Activated T-helper 1 cell treated with anti-CD3 and anti-CD28 coated beads, Interleukin-12 subunit alpha, Interleukin-12 subunit beta, Interleukin-2, Interleukin-4 antibody, amounts not matched to agents 30 ng/mL and 10 ng/mL and 1 ng/mL, durations not matched to agents 14 hours and 24 hours and 36 hours (primary cell): ENCODE measurements around the gene CNTF. TPM values are rescaled to one million over a fixed set of nuclear protein-coding genes. Genes with fewer than 3 reads are reported as not detected.

Source experiments
- DNase-seq: peaks from one replicate; pipeline ENCODE4 v3.0.0; 2021; ENCODE audit warnings: low spot score
- H3K27ac Mint-ChIP-seq: one replicate; pipeline ENCODE4 v1.8.0; 2021; ENCODE audit warnings: mild to moderate bottlenecking, mixed read lengths
- H3K27me3 Mint-ChIP-seq: one replicate; pipeline ENCODE4 v1.8.0; 2022; ENCODE audit warnings: mild to moderate bottlenecking, moderate library complexity, mixed read lengths; ENCODE audit not compliant: insufficient read depth
- H3K36me3 Mint-ChIP-seq: one replicate; pipeline ENCODE4 v1.8.0; 2021; ENCODE audit warnings: low read depth, mixed read lengths
- H3K4me1 Mint-ChIP-seq: one replicate; pipeline ENCODE4 v1.8.0; 2021; ENCODE audit warnings: low read depth, mixed read lengths
- H3K4me3 Mint-ChIP-seq: one replicate; pipeline ENCODE4 v1.8.0; 2021; ENCODE audit warnings: mild to moderate bottlenecking, moderate library complexity, mixed read lengths
- H3K9me3 Mint-ChIP-seq: one replicate; pipeline ENCODE4 v1.8.0; 2021; ENCODE audit warnings: mixed read lengths
- intact Hi-C: fragments of 100-400 bp; cut with micrococcal nuclease; formaldehyde crosslinking; loops from one replicate; pipeline ENCODE4 v1.15.1; 2024
- total RNA-seq: library from RNA; stranded (reverse); gene quantifications from 2 replicates; pipeline ENCODE4 v1.2.3, GENCODE V29; 2022

The CNTF gene
- total RNA-seq, 1 donor from 2014 or later = 4.3 TPM

- Mint-ChIP-seq H3K4me3 (no peak overlapping the region), H3K9me3 (no peaks in the 10 kb centered on the region), H3K27ac (no peak overlapping the region), H3K27me3 (no peaks in the 10 kb centered on the region), H3K36me3 (peaks cover 69% of the 10 kb centered on the region), H3K4me1 (peaks cover 28% of the 10 kb centered on the region)
- intact Hi-C loops = no loop called here
- DNase-seq = no peak
Measured at GRCh38 chr11:58616594-58616993, 5.9 kb upstream of the CNTF start.

DNA sequence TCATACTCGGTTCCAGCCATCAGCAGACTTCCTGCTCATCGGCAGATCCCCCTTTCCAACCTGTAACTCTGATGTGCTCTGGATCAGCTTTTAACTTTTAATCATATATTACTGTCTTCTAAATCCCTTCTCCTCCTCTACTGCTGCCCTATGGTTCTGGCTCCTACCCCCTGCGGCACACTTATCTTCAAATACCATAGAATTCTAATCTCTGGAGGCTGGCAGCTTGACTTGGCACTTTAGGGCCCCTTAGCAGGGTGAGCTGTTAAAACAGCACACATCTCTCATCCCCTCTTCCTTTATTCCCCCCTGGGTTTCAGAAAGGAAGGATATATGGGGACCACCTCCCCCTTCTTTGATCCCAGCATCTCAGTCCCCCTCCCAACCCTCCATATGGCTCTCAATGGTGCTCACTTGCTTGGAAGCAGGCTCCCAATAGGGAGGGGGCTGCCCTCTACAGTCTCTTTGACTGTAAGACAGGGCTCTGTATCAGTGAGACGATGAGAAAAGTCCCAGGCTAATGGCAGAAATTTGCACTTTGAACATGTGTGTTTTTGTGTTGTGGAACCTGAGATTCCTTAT lies 4.4 kb upstream of the CNTF start:
- peak overlapping the region; percentile 62 for H3K27ac Mint-ChIP-seq
- peaks cover 73% of the 10 kb centered on the region for H3K36me3 Mint-ChIP-seq
- H3K4me3 Mint-ChIP-seq = no peak overlapping the region
- intact Hi-C loops = no loop called here
- peaks cover 31% of the 10 kb centered on the region for H3K4me1 Mint-ChIP-seq
- H3K27me3 Mint-ChIP-seq = no peaks in the 10 kb centered on the region
- no peak for DNase-seq
- H3K9me3 Mint-ChIP-seq = no peaks in the 10 kb centered on the region

DNA sequence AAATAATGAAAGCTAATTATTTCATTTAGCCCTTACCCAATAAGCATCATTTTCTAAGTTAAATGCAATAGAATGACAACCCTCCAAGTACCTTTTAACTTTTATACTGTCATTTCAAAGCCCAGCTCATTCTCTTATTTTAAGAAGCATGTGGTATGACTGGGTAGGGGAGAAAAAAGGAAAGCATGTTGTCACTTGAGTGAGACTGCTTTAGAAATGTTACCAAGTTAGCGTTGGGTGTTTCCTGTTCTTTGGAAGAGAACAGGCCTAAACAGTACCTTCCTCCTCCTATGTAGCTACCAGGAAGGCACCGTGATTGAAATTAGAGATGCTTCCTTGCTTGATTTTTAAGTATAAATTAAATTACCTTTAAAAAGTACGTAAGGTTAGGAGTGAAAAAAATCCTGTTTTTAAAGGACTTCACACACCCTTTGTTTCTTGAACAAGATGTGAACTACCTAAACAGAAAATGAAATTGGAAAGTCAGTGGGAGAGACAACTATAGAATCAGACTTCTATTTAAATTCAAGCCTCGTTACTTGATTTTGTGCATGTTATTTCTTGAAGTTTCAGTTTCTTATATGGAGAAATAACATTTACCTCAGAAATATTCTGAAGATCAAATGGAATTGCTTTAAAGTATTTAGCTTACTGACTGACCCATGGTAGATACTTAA lies 741 bp upstream of the CNTF start:
- no peak overlapping the region for H3K4me3 Mint-ChIP-seq
- H3K36me3 Mint-ChIP-seq = peaks cover 71% of the 10 kb centered on the region
- H3K27me3 Mint-ChIP-seq = no peaks in the 10 kb centered on the region
- DNase-seq = no peak
- H3K27ac Mint-ChIP-seq = peak overlapping the region; percentile 43
- intact Hi-C loops = no loop called here
- no peaks in the 10 kb centered on the region for H3K9me3 Mint-ChIP-seq
- H3K4me1 Mint-ChIP-seq = peaks cover 21% of the 10 kb centered on the region

- Mint-ChIP-seq H3K27me3 (no peaks in the 10 kb centered on the region), H3K4me3 (no peak overlapping the region), H3K4me1 (peaks cover 30% of the 10 kb centered on the region), H3K36me3 (peaks cover 48% of the 10 kb centered on the region), H3K27ac (no peak overlapping the region), H3K9me3 (no peaks in the 10 kb centered on the region)
- no peak for DNase-seq
- intact Hi-C loops = no loop called here
Measured at GRCh38 chr11:58625086-58625485, 2.6 kb downstream of the CNTF start.

- Mint-ChIP-seq H3K4me1 (peaks cover 30% of the 10 kb centered on the region), H3K27ac (peak overlapping the region; percentile 55), H3K36me3 (peaks cover 45% of the 10 kb centered on the region), H3K27me3 (no peaks in the 10 kb centered on the region), H3K4me3 (no peak overlapping the region), H3K9me3 (no peaks in the 10 kb centered on the region)
- intact Hi-C loops = no loop called here
- DNase-seq = no peak
Measured at GRCh38 chr11:58625826-58626460, 3.5 kb downstream of the CNTF start.

- peaks cover 22% of the 10 kb centered on the region for H3K4me1 Mint-ChIP-seq
- no peak overlapping the region for H3K27ac Mint-ChIP-seq
- H3K4me3 Mint-ChIP-seq = no peak overlapping the region
- peaks cover 39% of the 10 kb centered on the region for H3K36me3 Mint-ChIP-seq
- H3K9me3 Mint-ChIP-seq = no peaks in the 10 kb centered on the region
- H3K27me3 Mint-ChIP-seq = no peaks in the 10 kb centered on the region
- no peak for DNase-seq
- intact Hi-C loops = no loop called here
Measured at GRCh38 chr11:58626934-58627483, 4.5 kb downstream of the CNTF start.

- no peaks in the 10 kb centered on the region for H3K9me3 Mint-ChIP-seq
- H3K27ac Mint-ChIP-seq = no peak overlapping the region
- H3K36me3 Mint-ChIP-seq = peaks cover 25% of the 10 kb centered on the region
- intact Hi-C loops = no loop called here
- no peak for DNase-seq
- H3K4me1 Mint-ChIP-seq = peaks cover 10% of the 10 kb centered on the region
- H3K27me3 Mint-ChIP-seq = no peaks in the 10 kb centered on the region
- H3K4me3 Mint-ChIP-seq = no peak overlapping the region
Measured at GRCh38 chr11:58628446-58628845, 6.0 kb downstream of the CNTF start.

DNA sequence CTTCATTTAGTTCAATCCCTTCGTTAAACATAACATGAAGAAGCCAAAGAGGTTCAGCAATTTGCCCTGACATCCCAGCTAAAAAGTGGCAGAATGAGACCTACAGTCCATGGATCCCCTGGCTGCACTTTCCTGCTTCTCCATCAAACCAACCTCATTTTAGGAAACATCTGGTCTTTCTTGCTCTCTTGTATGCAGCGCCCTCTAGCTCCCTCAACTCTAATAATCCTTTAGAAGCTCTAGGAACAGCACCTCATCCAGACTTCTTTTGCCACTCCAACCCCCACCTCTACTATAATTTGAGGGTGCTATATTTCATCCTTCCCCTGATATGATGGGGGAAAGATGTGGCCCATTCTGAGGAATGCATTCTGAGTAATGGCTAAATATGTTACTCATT lies 7.4 kb downstream of the CNTF start:
- Mint-ChIP-seq H3K4me3 (no peak overlapping the region), H3K36me3 (peaks cover 14% of the 10 kb centered on the region), H3K9me3 (no peaks in the 10 kb centered on the region), H3K4me1 (peaks cover 10% of the 10 kb centered on the region), H3K27ac (no peak overlapping the region), H3K27me3 (no peaks in the 10 kb centered on the region)
- intact Hi-C loops = loop anchor here (1.0 kb wide), 1 partner anchor 62 kb away; no protein-coding TSS in a partner anchor
- DNase-seq = no peak

DNA sequence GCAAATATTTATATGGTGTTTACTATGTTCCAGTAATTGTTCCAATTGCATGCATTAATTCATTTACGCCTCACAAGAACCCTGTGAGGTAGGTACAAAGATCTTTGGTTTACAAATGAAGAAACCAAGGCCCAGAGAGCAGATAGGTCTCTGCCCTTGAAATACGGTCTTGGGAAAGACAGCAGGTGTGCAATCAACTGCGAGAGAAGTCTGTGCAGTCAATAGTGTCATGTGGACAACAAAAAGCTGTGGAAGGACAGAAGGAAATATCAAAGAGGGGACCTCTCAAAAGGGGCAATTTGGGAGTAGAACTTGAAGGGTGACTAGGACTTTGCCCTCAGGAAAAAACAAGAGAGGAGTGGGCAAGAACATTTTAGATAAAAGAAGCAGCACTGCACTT lies 8.9 kb downstream of the CNTF start:
- H3K27ac Mint-ChIP-seq = no peak overlapping the region
- H3K4me1 Mint-ChIP-seq = peaks cover 10% of the 10 kb centered on the region
- intact Hi-C loops = no loop called here
- H3K9me3 Mint-ChIP-seq = no peaks in the 10 kb centered on the region
- no peak for DNase-seq
- H3K36me3 Mint-ChIP-seq = peaks cover 9% of the 10 kb centered on the region
- H3K4me3 Mint-ChIP-seq = no peak overlapping the region
- H3K27me3 Mint-ChIP-seq = no peaks in the 10 kb centered on the region

DNA sequence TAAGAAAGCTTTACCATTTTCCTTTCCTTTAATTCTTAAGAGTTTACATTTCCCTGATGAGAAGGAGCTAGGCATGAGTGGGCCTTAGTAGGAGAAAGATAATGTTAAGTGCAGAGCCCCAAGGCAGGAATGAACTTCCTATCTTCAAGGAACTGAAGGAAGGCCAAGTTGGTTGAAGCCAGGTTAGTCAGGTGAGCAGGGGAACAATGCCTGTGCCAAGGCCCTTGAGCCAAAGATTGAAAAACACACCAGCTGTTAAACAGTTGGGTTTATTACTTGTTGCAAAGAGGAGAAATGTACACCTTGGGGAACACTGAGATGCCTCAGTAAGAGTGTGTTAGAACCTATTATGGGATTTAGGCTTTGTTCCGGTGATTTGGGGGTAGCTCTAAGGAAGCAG lies 10.0 kb downstream of the CNTF start:
- intact Hi-C loops = no loop called here
- H3K9me3 Mint-ChIP-seq = no peaks in the 10 kb centered on the region
- no peak overlapping the region for H3K27ac Mint-ChIP-seq
- H3K4me3 Mint-ChIP-seq = no peak overlapping the region
- peaks cover 3% of the 10 kb centered on the region for H3K4me1 Mint-ChIP-seq
- peaks cover 4% of the 10 kb centered on the region for H3K36me3 Mint-ChIP-seq
- no peak for DNase-seq
- no peaks in the 10 kb centered on the region for H3K27me3 Mint-ChIP-seq

DNA sequence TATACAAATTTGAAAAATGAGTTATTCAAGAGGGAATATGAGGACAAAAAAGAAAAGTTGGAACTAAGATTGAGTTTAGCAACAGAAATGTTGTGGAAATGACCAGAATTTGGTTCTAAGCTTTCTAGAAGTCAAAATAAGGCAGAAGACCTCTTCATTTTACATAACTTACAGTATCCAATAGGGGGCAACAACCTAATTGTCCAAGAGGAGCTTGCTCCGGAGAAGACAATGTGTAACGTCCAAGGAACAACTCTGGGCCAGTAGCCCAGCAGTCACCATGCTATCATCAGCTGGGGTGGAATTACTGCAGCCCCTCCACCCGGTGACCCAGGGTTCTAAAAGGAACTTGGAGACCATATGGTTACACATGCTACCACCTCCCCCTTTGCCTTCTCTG lies 14.1 kb downstream of the CNTF start:
- H3K27ac Mint-ChIP-seq = no peak overlapping the region
- no peaks in the 10 kb centered on the region for H3K36me3 Mint-ChIP-seq
- intact Hi-C loops = no loop called here
- no peaks in the 10 kb centered on the region for H3K27me3 Mint-ChIP-seq
- no peak for DNase-seq
- H3K9me3 Mint-ChIP-seq = no peaks in the 10 kb centered on the region
- H3K4me1 Mint-ChIP-seq = peaks cover 21% of the 10 kb centered on the region
- H3K4me3 Mint-ChIP-seq = no peak overlapping the region

- Mint-ChIP-seq H3K27ac (no peak overlapping the region), H3K9me3 (no peaks in the 10 kb centered on the region), H3K4me3 (no peak overlapping the region), H3K36me3 (no peaks in the 10 kb centered on the region), H3K4me1 (peaks cover 21% of the 10 kb centered on the region), H3K27me3 (peaks cover 2% of the 10 kb centered on the region)
- no peak for DNase-seq
- intact Hi-C loops = no loop called here
Measured at GRCh38 chr11:58637371-58637770, 14.9 kb downstream of the CNTF start.

DNA sequence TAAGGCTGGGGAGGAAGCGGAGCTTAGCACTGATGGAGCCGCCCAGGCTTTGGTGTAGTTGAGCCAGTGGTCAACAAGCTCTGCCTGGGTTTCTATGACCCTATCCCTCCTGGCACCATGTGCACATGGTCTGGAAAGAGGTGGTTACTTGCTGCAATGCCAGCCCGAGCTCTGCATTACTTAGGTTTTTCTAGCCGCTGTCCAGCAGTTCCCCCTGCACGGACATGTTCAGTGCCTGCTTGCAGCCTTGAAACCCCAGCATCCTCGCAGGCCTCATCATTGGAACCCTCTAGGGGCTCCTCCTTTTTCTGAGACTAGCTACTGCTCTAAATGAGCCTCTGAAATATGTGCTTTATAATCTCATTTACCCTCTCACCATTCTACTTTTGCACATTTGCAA lies 16.6 kb downstream of the CNTF start:
- Mint-ChIP-seq H3K27me3 (peaks cover 4% of the 10 kb centered on the region), H3K4me3 (no peak overlapping the region), H3K27ac (no peak overlapping the region), H3K36me3 (no peaks in the 10 kb centered on the region), H3K9me3 (no peaks in the 10 kb centered on the region), H3K4me1 (peaks cover 21% of the 10 kb centered on the region)
- intact Hi-C loops = no loop called here
- no peak for DNase-seq
